BLaER1 (cell line): ENCODE results near the gene F3.

Experiments used
- H3K27ac ChIP-seq: shearing (Covaris generic); formaldehyde crosslinking; 2 replicates; pipeline ENCODE4 v1.8.1; 2022
- H3K27me3 ChIP-seq: shearing (Covaris generic); formaldehyde crosslinking; 2 replicates; pipeline ENCODE4 v1.8.1; 2022
- H3K36me3 ChIP-seq: shearing (Covaris generic); formaldehyde crosslinking; 2 replicates; pipeline ENCODE4 v1.8.1; 2022
- H3K4me1 ChIP-seq: shearing (Covaris generic); formaldehyde crosslinking; 2 replicates; pipeline ENCODE4 v1.8.1; 2022
- H3K4me2 ChIP-seq: shearing (Covaris generic); formaldehyde crosslinking; 2 replicates; pipeline ENCODE4 v1.8.1; 2022
- H3K4me3 ChIP-seq: shearing (Covaris generic); formaldehyde crosslinking; 2 replicates; pipeline ENCODE4 v1.8.1; 2022
- H3K9ac ChIP-seq: shearing (Covaris generic); formaldehyde crosslinking; 2 replicates; pipeline ENCODE4 v1.8.1; 2022
- H3K9me3 ChIP-seq: shearing (Covaris generic); formaldehyde crosslinking; 2 replicates; pipeline ENCODE4 v1.8.1; 2022
- H4K20me1 ChIP-seq: shearing (Covaris generic); formaldehyde crosslinking; 2 replicates; pipeline ENCODE4 v1.8.1; 2022
- Cebpa-rat ChIP-seq: shearing (Covaris generic); IDR thresholded peaks from 2 replicates; pipeline ENCODE4 v1.8.1; 2022

F3 gene

GRCh38 chr1:94538243-94538827 lies 3.2 kb downstream of the F3 start:
- Histone ChIP-seq H3K9me3 (peaks cover 3% of the 10 kb centered on the region; the same call in 1 of the 2 replicates), H3K4me3 (no peak overlapping the region), H4K20me1 (no peaks in the 10 kb centered on the region), H3K9ac (no peak overlapping the region), H3K27ac (no peak overlapping the region), H3K4me1 (peaks cover 21% of the 10 kb centered on the region), H3K27me3 (peaks cover 20% of the 10 kb centered on the region), H3K4me2 (no peak overlapping the region), H3K36me3 (no peaks in the 10 kb centered on the region)
- no peak for TF ChIP-seq Cebpa-rat

DNA sequence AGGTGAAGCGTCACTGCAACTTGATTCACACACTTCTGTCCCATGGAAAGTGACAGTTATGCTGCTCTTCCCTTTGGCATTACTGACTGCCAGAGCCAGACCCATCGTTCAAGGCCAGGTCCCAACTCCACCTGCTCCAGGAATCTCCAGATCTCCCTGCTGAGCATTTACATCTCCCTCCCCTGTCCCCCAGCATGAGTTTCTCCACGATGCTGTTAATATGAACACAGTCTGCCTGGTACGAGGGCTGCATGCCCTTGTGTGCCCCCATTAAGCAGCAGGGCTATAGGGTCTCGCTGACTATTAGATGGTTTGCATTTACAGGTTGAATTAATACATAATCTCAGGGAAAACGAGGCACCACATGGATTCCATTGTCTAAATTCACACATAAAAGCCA lies 4.3 kb downstream of the F3 start:
- Histone ChIP-seq H3K4me1 (peaks cover 11% of the 10 kb centered on the region), H3K36me3 (no peaks in the 10 kb centered on the region), H3K9ac (no peak overlapping the region), H3K27ac (no peak overlapping the region), H3K27me3 (peaks cover 18% of the 10 kb centered on the region), H3K4me3 (no peak overlapping the region), H4K20me1 (no peaks in the 10 kb centered on the region), H3K9me3 (peaks cover 3% of the 10 kb centered on the region; the same call in 1 of the 2 replicates), H3K4me2 (no peak overlapping the region)
- no peak for TF ChIP-seq Cebpa-rat

- H3K4me2 ChIP-seq, result no peak overlapping the region
- H4K20me1 ChIP-seq, result no peaks in the 10 kb centered on the region
- peaks cover 6% of the 10 kb centered on the region for H3K27me3 ChIP-seq
- TF ChIP-seq Cebpa-rat, result no peak
- H3K27ac ChIP-seq, result no peak overlapping the region
- peaks cover 3% of the 10 kb centered on the region; the same call in 1 of the 2 replicates for H3K9me3 ChIP-seq
- peaks cover under 1% of the 10 kb centered on the region; the same call in 1 of the 2 replicates for H3K4me1 ChIP-seq
- H3K36me3 ChIP-seq, result no peaks in the 10 kb centered on the region
- H3K9ac ChIP-seq, result no peak overlapping the region
- H3K4me3 ChIP-seq, result no peak overlapping the region
Measured at GRCh38 chr1:94535879-94536278, 5.7 kb downstream of the F3 start.

DNA sequence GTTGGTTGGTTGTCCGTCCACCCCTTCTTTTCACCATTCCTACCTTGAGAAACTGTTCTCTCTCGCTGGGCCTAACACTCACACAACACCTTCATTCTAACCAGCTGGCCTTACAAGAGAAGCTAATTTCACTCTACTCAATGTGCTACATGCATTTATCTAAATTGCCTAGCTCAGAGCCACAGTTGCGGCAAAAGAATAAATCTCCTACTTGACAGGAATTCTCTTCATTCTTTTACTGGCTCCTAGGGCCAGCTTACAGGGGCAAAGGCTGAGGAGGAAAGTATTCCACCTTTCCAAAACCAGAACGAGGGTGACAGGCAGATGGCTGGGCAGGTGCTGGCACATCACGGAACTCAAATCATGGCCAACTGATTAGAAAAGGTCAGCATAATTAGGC lies 6.5 kb downstream of the F3 start:
- H3K4me2 ChIP-seq, result no peak overlapping the region
- H3K27me3 ChIP-seq, result no peaks in the 10 kb centered on the region
- no peak overlapping the region for H3K4me3 ChIP-seq
- no peaks in the 10 kb centered on the region for H3K4me1 ChIP-seq
- no peaks in the 10 kb centered on the region for H4K20me1 ChIP-seq
- no peak for TF ChIP-seq Cebpa-rat
- H3K9me3 ChIP-seq, result no peaks in the 10 kb centered on the region
- no peaks in the 10 kb centered on the region for H3K36me3 ChIP-seq
- no peak overlapping the region for H3K27ac ChIP-seq
- no peak overlapping the region for H3K9ac ChIP-seq

GRCh38 chr1:94532077-94532476 lies 9.5 kb downstream of the F3 start:
- Histone ChIP-seq H3K36me3 (no peaks in the 10 kb centered on the region), H3K9me3 (no peaks in the 10 kb centered on the region), H3K9ac (no peak overlapping the region), H3K4me1 (no peaks in the 10 kb centered on the region), H4K20me1 (no peaks in the 10 kb centered on the region), H3K4me2 (no peak overlapping the region), H3K27me3 (no peaks in the 10 kb centered on the region), H3K4me3 (no peak overlapping the region), H3K27ac (no peak overlapping the region)
- TF ChIP-seq Cebpa-rat, result no peak

GRCh38 chr1:94531664-94532063 lies 9.9 kb downstream of the F3 start:
- H3K27ac ChIP-seq, result no peak overlapping the region
- H3K9ac ChIP-seq, result no peak overlapping the region
- no peaks in the 10 kb centered on the region for H4K20me1 ChIP-seq
- no peak overlapping the region for H3K4me3 ChIP-seq
- no peaks in the 10 kb centered on the region for H3K27me3 ChIP-seq
- H3K9me3 ChIP-seq, result no peaks in the 10 kb centered on the region
- H3K36me3 ChIP-seq, result no peaks in the 10 kb centered on the region
- no peak for TF ChIP-seq Cebpa-rat
- no peaks in the 10 kb centered on the region for H3K4me1 ChIP-seq
- H3K4me2 ChIP-seq, result no peak overlapping the region

DNA sequence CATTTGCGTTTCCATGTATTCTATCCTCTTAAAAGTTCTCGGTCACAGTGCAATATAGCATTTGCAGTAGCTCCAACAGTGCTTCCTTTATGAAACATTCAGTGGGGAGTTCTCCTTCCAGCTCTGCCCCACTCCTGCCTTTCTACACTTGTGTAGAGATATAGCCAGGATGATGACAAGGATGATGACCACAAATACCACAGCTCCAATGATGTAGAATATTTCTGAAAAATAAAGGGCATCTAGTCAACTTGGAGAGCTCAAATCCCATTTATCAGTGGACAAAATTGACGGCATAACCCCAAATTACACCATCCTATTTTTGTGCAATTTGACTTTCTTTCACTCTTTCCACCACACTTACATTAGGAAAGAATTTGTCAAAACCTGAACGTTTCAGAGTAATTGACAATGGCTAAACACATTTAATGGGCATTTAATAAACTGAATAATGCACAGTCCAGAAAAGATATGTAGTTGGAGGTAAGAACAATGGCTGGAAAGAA lies 11.1 kb downstream of the F3 start:
- no peak overlapping the region for H3K4me2 ChIP-seq
- H4K20me1 ChIP-seq, result no peaks in the 10 kb centered on the region
- no peaks in the 10 kb centered on the region for H3K36me3 ChIP-seq
- H3K4me3 ChIP-seq, result no peak overlapping the region
- no peak overlapping the region for H3K27ac ChIP-seq
- H3K9me3 ChIP-seq, result no peaks in the 10 kb centered on the region
- no peak overlapping the region for H3K9ac ChIP-seq
- H3K4me1 ChIP-seq, result no peaks in the 10 kb centered on the region
- TF ChIP-seq Cebpa-rat, result no peak
- no peaks in the 10 kb centered on the region for H3K27me3 ChIP-seq

DNA sequence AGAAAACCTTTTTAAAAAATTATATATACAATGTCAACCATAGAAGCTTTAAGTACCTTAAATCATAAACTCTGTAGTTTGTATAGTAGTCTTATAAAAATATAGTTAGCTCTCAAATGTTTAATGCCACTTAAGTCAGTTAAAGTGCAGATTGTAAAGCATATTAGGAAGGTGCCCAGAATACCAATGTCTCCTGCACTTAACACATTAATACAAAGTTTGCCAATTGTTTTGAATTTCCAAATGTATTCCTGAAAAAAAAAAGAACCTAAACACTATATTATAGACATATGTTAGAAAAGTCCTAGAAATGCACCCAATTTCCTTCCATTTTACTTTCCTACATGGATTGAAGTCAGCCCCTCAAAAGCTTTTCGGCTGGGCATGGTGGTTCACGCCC lies 12.1 kb downstream of the F3 start:
- no peaks in the 10 kb centered on the region for H3K36me3 ChIP-seq
- no peaks in the 10 kb centered on the region for H3K4me1 ChIP-seq
- no peak overlapping the region for H3K4me3 ChIP-seq
- no peak overlapping the region for H3K9ac ChIP-seq
- H3K27me3 ChIP-seq, result no peaks in the 10 kb centered on the region
- H3K9me3 ChIP-seq, result no peaks in the 10 kb centered on the region
- no peak for TF ChIP-seq Cebpa-rat
- H3K27ac ChIP-seq, result no peak overlapping the region
- H3K4me2 ChIP-seq, result no peak overlapping the region
- no peaks in the 10 kb centered on the region for H4K20me1 ChIP-seq

DNA sequence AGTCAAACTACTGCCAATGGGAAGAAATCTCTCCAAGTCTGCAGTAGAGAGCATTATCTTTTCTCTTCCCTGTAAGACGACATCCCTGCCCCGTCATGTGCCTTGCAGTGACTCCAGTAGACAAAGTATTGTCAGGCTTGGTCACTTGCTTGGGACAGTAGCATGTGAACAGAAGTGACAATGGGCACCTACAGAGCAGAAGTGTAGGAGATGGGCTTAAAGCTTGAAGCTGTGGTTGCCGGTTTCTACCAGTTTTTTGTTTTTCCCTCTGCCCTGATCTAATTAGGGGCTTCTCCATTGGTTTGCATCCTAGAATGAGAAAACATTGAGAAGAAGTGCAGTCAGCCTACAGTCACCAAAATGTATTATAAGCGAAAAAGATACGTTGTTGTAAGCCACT lies 12.7 kb downstream of the F3 start:
- Histone ChIP-seq H3K9ac (no peak overlapping the region), H4K20me1 (no peaks in the 10 kb centered on the region), H3K9me3 (no peaks in the 10 kb centered on the region), H3K27me3 (no peaks in the 10 kb centered on the region), H3K27ac (no peak overlapping the region), H3K4me2 (no peak overlapping the region), H3K36me3 (no peaks in the 10 kb centered on the region), H3K4me3 (no peak overlapping the region), H3K4me1 (no peaks in the 10 kb centered on the region)
- no peak for TF ChIP-seq Cebpa-rat

DNA sequence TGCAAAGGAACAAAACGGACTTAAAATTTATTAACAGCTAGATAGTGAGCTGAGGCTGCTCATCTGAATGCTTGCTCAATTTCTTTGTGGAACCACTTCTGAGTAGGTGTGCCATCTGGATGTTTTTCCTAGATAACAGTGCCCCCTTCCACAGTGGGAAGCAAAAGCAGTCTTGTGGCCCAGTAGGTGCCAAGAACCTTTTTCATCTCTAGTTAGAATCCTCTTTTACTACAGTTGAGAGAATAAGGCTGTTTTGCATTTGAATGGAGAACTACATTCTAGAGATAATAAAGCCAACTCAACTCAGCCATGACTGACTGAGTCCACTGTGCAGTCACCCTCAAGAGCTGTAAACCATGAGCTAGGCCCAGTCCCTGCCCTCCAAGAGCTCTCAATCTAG lies 13.3 kb downstream of the F3 start:
- TF ChIP-seq Cebpa-rat, result no peak
- H3K9me3 ChIP-seq, result no peaks in the 10 kb centered on the region
- no peaks in the 10 kb centered on the region for H3K36me3 ChIP-seq
- no peak overlapping the region for H3K4me3 ChIP-seq
- H3K9ac ChIP-seq, result no peak overlapping the region
- no peaks in the 10 kb centered on the region for H3K4me1 ChIP-seq
- H3K27me3 ChIP-seq, result no peaks in the 10 kb centered on the region
- no peaks in the 10 kb centered on the region for H4K20me1 ChIP-seq
- H3K27ac ChIP-seq, result no peak overlapping the region
- H3K4me2 ChIP-seq, result no peak overlapping the region

DNA sequence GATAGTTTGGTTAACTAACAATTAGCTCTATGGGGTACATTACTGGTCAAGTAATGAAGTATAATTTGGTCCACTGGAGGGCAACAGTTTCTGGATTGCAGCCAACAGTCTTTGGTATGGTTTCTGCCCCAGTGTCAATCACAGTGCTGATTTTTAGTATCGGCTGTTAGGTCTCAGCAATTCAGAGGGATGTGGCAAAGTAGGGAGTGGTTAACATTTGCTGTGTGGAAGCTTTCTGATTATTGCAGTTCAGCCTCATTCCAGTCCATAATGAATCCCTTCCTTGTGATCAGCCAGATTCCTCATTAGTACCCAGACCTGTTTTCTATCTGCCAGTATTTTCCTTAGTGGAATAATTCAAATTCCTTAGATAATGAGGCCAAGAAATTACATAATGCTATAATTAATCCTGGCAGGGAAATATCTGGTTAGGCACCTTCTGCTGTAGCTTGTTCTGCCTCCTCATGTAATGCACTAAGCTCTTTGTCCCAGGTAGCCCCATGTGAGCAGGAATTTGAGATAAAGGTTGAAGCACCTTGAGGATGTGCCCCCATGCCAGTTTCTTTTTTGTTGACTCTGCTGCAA lies 14.0 kb downstream of the F3 start:
- H3K27me3 ChIP-seq, result no peaks in the 10 kb centered on the region
- H3K4me3 ChIP-seq, result no peak overlapping the region
- TF ChIP-seq Cebpa-rat, result no peak
- H3K4me1 ChIP-seq, result no peaks in the 10 kb centered on the region
- no peaks in the 10 kb centered on the region for H4K20me1 ChIP-seq
- H3K27ac ChIP-seq, result no peak overlapping the region
- H3K4me2 ChIP-seq, result no peak overlapping the region
- no peaks in the 10 kb centered on the region for H3K9me3 ChIP-seq
- no peaks in the 10 kb centered on the region for H3K36me3 ChIP-seq
- no peak overlapping the region for H3K9ac ChIP-seq
